OCI-LY7 (cell line): ENCODE results near the gene GGA3. TPM values are rescaled to one million over a fixed set of nuclear protein-coding genes. Genes with fewer than 3 reads are reported as not detected.
"Not testable (repeated sequence)": the region's sequence is repeated elsewhere in the genome, so short reads cannot be mapped to it uniquely, and the experiment has no call there.

ENCODE experiments used
- BruUV-seq: library from RNA; stranded (reverse); fragments of 400-500 nt; replicated peaks from 2 replicates; lab custom pipeline; 2021; lab: Mats Ljungman, UMichigan
- CTCF ChIA-PET: fragments of 300-600 bp; sonication (Branson Sonifier 250); formaldehyde crosslinking; loops from one replicate; lab custom pipeline; 2022; ENCODE audit warnings: antibody characterized with exemption; ENCODE audit not compliant: unreplicated experiment; lab: Charles Lee
- POLR2A ChIA-PET: fragments of 300-600 bp; sonication (Branson Sonifier 250); formaldehyde crosslinking; loops from one replicate; lab custom pipeline; 2022; ENCODE audit warnings: antibody characterized with exemption; lab: Charles Lee
- DNase-seq: peaks from one replicate; pipeline ENCODE4 v3.0.0-alpha.2; 2015; ENCODE audit warnings: low spot score
- H2AFZ ChIP-seq: fragments of 200-600 bp; sonication (generic), shearing (Covaris generic); 2 replicates; pipeline ENCODE4 v1.6.1; 2014; ENCODE audit warnings: mild to moderate bottlenecking, antibody characterized with exemption, low read length, moderate library complexity
- H3K27ac ChIP-seq: fragments of 200-600 bp; sonication (generic); 2 replicates; pipeline ENCODE4 v1.5.1; 2014; ENCODE audit warnings: mixed run types, low read depth, mild to moderate bottlenecking, moderate library complexity, low read length, inconsistent platforms; ENCODE audit not compliant: poor library complexity, severe bottlenecking
- H3K36me3 ChIP-seq: fragments of 200-600 bp; sonication (generic); 2 replicates; pipeline ENCODE4 v1.6.1; 2014; ENCODE audit warnings: mild to moderate bottlenecking, antibody characterized with exemption, low read length, moderate library complexity, mixed read lengths; ENCODE audit not compliant: insufficient read depth
- H3K4me1 ChIP-seq: fragments of 200-600 bp; sonication (generic); 2 replicates; pipeline ENCODE4 v1.5.1; 2014; ENCODE audit warnings: mild to moderate bottlenecking, low read length; ENCODE audit not compliant: insufficient read depth, poor library complexity, severe bottlenecking
- H3K4me2 ChIP-seq: fragments of 200-600 bp; sonication (generic); 2 replicates; pipeline ENCODE4 v1.6.1; 2014; ENCODE audit warnings: mild to moderate bottlenecking, low read length
- H3K4me3 ChIP-seq: fragments of 200-600 bp; sonication (generic); 2 replicates; pipeline ENCODE4 v1.5.1; 2014; ENCODE audit warnings: mild to moderate bottlenecking, low read depth, low read length; ENCODE audit not compliant: poor library complexity, severe bottlenecking
- H3K79me2 ChIP-seq: fragments of 200-600 bp; sonication (generic); 2 replicates; pipeline ENCODE4 v1.6.1; 2016; ENCODE audit warnings: low read depth, mild to moderate bottlenecking, low read length, moderate library complexity, mixed read lengths; ENCODE audit not compliant: insufficient read depth
- H3K9me2 ChIP-seq: fragments of 200-600 bp; sonication (generic); 2 replicates; pipeline ENCODE4 v1.6.1; 2016; ENCODE audit warnings: mild to moderate bottlenecking, low read length, mixed read lengths; ENCODE audit not compliant: insufficient read depth
- H3K9me3 ChIP-seq: fragments of 200-600 bp; sonication (generic); 2 replicates; pipeline ENCODE4 v1.6.1; 2014; ENCODE audit warnings: mild to moderate bottlenecking, mixed run types, low read length, mixed read lengths
- H4K20me1 ChIP-seq: fragments of 200-600 bp; sonication (generic); 2 replicates; pipeline ENCODE4 v1.6.1; 2014; ENCODE audit warnings: mild to moderate bottlenecking, antibody characterized with exemption, low read length, moderate library complexity, mixed read lengths; ENCODE audit not compliant: insufficient read depth
- EZH2phosphoT487 ChIP-seq: fragments of 200-600 bp; sonication (generic); IDR thresholded peaks from 2 replicates; pipeline ENCODE4 v1.6.1; 2018; ENCODE audit warnings: low read depth, borderline replicate concordance, mild to moderate bottlenecking, mixed run types, antibody characterized with exemption, low read length, moderate library complexity, mixed read lengths
- intact Hi-C: fragments of 100-400 bp; cut with micrococcal nuclease; formaldehyde crosslinking; loops from one replicate; pipeline ENCODE4 v1.10.0; 2022; ENCODE audit not compliant: unreplicated experiment
- total RNA-seq, 2 experiments: library from RNA; depleted of rRNA in 1 of 2; stranded (reverse); fragments of >200 nt in 1 of 2; shearing (Covaris generic) in 1 of 2; gene quantifications; 2 replicates each; pipeline ENCODE4 v1.2.3, GENCODE V29; 2014 to 2022
- TF ChIP-seq, protein P1 (sequence below): fragments of 200-600 bp; sonication (generic); conservative IDR thresholded peaks from 2 replicates; pipeline ENCODE4 v1.5.1; 2014; ENCODE audit warnings: mild to moderate bottlenecking, antibody characterized with exemption, low read length, moderate library complexity, mixed read lengths

Gene GGA3
- total RNA-seq, 2 experiments from 2014 or later = 77.6 to 106 TPM

DNA sequence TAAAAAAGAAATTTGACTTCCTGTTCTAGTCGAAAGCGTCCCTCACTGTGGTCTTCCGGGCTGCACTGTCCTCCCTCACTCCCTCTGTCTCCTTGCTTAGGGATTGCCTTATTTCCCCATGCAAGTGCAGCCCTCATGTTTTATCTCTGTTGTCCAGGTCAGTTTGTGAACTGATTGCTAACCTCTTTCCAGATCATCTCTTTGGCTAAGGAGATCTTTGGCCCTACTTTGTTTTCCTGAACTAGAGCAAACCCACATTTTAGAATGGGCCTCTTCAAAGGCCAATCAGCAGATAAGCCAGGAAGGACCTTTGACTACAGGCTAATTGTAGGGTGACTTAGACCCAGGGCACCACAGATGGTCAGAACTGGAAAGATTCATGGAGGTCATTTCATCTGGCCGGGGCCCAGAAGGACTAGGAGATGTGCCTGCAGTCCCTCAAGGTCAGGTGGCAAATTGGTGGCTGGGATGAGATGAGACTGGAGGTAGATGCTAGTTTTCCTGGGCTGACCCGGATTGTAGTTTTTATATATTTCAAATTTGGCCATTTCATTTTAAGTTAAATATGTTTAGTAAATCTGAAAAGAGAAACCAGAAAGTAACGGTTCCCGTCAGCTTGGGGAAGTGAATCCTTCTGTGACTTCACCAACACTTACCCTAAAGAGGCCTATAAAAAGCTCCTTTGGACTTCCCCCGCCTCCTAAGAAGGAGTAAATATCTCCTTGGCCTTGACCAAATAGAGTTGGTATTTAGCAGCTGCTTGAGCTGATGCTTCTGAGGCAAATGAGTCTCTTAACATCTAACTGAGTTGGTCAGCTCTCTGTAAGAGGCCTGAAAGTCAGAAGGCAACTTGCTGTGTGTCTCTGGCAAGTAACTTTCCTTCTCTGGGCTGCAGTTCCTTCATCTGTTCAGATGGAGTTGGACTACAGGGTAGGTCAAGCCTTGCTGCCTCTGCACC is 34.1 kb upstream of the GGA3 start:
- Histone ChIP-seq H2AFZ (peak overlapping the region; percentile 47; the same call in 1 of the 2 replicates), H3K4me1 (peaks cover 90% of the 10 kb centered on the region), H3K79me2 (no peaks in the 10 kb centered on the region), H3K27ac (peak overlapping the region; percentile 95), H3K9me3 (no peaks in the 10 kb centered on the region), H3K9me2 (no peaks in the 10 kb centered on the region), H4K20me1 (no peaks in the 10 kb centered on the region), H3K4me3 (peak overlapping the region; percentile 62), H3K4me2 (peak overlapping the region; percentile 75), H3K36me3 (peaks cover 7% of the 10 kb centered on the region; the same call in 1 of the 2 replicates)
- ChIA-PET POLR2A (interaction anchor here (0.5 to 5.8 kb wide), 24 partner anchors 9 to 258 kb away, joined by 3 to 108 read pairs (median 4); partner anchors contain the start of genes GRB2 and MIF4GD), CTCF (interaction anchor here (0.6 to 1.5 kb wide), 7 partner anchors 17 to 770 kb away, joined by 3 to 4 read pairs (median 3); no protein-coding TSS in a partner anchor)
- peak; percentile 94 for DNase-seq
- intact Hi-C loops = loop anchor here (1.0 kb wide), 2 partner anchors 25 to 50 kb away; no protein-coding TSS in a partner anchor
- no peak for TF ChIP-seq EZH2phosphoT487
- TF ChIP-seq, protein P1, sequence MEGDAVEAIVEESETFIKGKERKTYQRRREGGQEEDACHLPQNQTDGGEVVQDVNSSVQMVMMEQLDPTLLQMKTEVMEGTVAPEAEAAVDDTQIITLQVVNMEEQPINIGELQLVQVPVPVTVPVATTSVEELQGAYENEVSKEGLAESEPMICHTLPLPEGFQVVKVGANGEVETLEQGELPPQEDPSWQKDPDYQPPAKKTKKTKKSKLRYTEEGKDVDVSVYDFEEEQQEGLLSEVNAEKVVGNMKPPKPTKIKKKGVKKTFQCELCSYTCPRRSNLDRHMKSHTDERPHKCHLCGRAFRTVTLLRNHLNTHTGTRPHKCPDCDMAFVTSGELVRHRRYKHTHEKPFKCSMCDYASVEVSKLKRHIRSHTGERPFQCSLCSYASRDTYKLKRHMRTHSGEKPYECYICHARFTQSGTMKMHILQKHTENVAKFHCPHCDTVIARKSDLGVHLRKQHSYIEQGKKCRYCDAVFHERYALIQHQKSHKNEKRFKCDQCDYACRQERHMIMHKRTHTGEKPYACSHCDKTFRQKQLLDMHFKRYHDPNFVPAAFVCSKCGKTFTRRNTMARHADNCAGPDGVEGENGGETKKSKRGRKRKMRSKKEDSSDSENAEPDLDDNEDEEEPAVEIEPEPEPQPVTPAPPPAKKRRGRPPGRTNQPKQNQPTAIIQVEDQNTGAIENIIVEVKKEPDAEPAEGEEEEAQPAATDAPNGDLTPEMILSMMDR = no peak
- BruUV-seq = TSS peak; percentile 85

DNA sequence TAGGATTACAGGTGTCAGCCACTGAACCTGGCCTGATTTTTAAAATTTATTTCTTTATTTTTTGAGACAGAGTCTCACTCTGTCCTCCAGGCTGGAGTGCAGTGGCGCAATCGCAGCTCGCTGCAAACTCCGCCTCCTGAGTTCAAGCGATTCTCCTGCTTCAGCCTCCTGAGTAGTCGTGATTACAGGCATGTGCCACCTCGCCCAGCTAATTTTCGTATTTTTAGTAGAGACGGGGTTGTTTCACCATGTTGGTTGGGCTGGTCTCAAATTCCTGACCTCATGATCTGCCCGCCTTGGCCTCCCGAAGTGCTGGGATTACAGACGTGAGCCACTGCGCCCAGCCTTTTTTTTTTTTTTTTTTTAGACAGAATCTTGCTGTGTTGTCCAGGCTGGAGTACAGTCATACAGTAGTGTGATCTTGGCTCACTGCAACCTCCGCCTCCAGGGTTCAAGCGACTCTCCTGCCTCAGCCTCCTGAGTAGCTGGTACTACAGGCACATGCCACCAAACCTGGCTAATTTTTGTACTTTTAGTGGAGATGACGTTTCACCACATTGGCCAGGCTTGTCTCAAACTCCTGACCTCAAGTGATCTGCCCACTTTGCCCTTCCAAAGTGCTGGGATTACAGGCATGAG is 31.5 kb upstream of the GGA3 start:
- H2AFZ ChIP-seq, BruUV-seq, H3K9me3 ChIP-seq, H3K36me3 ChIP-seq, H4K20me1 ChIP-seq, DNase-seq, CTCF ChIA-PET, H3K9me2 ChIP-seq, H3K4me2 ChIP-seq, intact Hi-C loops, H3K4me3 ChIP-seq: not testable (repeated sequence)
- POLR2A ChIA-PET = interaction anchor here (0.6 to 6.2 kb wide), 9 partner anchors 25 to 124 kb away, joined by 3 to 91 read pairs (median 4); partner anchors contain the start of gene GRB2
- H3K79me2 ChIP-seq = peaks cover 11% of the 10 kb centered on the region
- H3K4me1 ChIP-seq = peaks cover 79% of the 10 kb centered on the region
- H3K27ac ChIP-seq = peak overlapping the region; percentile 95

- peaks cover 33% of the 10 kb centered on the region for H3K36me3 ChIP-seq
- H3K9me3 ChIP-seq = no peaks in the 10 kb centered on the region
- no peaks in the 10 kb centered on the region for H3K9me2 ChIP-seq
- intact Hi-C loops = loop anchor here (1.0 to 5.0 kb wide), 7 partner anchors 19 to 227 kb away; partner anchors contain the start of genes CASKIN2, GRB2, MIF4GD and TSEN54
- H3K4me3 ChIP-seq = peak overlapping the region; percentile 86
- ChIA-PET POLR2A (interaction anchor here (0.6 to 6.2 kb wide), 35 partner anchors 8 to 227 kb away, joined by 3 to 91 read pairs (median 5); partner anchors contain the start of genes GGA3, GRB2, MIF4GD and MRPS7), CTCF (interaction anchor here (0.6 to 1.4 kb wide), 14 partner anchors 15 to 123 kb away, joined by 3 to 20 read pairs (median 6); partner anchors contain the start of genes MIF4GD and MRPS7)
- H3K79me2 ChIP-seq = peaks cover 39% of the 10 kb centered on the region
- TSS peak; percentile 100 for BruUV-seq
- DNase-seq = peak; percentile 91
- H3K4me2 ChIP-seq = peak overlapping the region; percentile 63
- peak overlapping the region; percentile 80 for H3K27ac ChIP-seq
- no peak for TF ChIP-seq EZH2phosphoT487
- TF ChIP-seq, protein P1 = peak; percentile 75
- H3K4me1 ChIP-seq = peaks cover 58% of the 10 kb centered on the region
- H4K20me1 ChIP-seq = peaks cover 12% of the 10 kb centered on the region; the same call in 1 of the 2 replicates
- H2AFZ ChIP-seq = peak overlapping the region; percentile 61; the same call in 1 of the 2 replicates
These were observed 28.5 kb upstream of the GGA3 start for GRCh38 chr17:75289832-75290337.
